NCI-H128 (cell line): ENCODE data around the gene ARHGAP27.
A peak's percentile ranks its signal among the peaks of the same experiment; 100 is the strongest.

Experiments used
- DNase-seq: peaks from one replicate; lab custom pipeline; 2025; ENCODE audit not compliant: unreplicated experiment; lab: John Stamatoyannopoulos, UW

The ARHGAP27 gene

DNA sequence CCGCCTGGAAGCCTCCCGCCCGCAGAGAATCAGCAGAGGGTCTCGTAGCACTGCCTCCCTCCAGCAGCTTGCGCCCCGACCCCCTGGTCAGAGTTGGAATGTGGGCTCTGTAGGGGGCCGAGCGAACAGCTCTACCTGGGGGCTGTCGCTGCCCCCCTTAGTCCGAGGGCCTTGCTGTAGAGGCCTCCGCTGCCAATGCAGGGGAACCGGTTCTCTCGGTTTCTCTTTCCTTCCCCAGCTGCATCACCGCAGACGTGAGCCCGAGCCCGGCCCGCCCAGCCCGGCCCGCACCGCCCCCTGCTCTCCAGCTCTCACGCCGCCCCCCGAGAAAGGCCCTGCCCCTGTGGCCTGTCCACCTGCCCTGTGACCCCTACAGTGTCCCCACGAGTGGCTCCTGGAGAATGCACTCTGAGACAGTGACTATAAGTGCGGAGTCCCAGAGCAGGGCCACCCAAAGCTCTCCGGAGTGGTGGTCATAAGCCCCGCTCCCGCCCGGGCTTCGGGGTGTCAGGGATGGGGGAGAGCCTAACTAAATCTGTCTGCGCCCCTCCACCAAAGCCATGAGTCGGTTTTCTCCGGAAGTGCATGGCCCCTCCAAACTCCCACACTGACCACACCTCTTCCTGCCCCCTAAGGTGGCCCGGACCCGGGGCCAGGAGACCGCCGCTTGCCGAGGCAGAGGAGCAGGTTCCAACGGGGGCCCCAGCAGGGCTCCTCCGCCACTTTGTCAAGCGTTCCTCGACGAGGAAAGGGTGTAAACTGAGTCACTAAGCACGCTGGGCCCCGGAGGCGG is 1.7 kb downstream of the ARHGAP27 start:
- no peak for DNase-seq

DNA sequence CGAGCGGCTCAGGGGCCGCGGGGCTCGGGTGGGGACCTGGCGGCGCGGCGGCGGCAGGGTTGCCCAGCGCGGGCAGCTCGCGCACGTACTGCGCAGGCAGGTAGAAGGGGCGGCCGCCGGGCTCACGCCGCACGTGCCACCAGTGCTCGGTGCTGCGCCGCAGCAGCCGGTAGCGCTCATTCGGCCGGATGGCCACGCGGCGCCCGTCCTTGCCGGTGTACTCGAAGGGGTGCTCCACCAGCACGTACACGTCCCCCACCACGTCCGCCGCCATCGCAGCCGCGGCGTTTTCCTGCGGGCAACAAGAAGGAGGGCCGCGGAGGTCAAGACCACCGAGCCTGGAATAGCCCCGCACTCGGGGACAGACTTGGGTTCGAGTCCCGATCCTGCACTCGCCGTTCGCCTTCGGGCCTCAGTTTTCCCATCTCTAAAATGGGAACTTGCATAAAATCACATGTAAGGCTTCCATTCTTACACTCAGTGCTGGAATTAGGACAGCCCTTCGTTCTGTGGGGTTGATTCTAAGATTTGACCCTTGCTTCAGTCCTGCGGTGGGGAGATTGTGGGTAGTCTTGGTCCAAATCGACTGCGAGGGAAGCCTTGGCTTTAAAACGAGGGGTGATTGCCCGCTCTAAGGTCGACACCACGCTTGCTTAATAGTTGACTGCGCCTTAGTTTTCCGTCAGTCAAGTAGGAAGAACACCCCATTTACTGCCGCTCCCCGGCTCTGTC is 2.5 kb downstream of the ARHGAP27 start:
- no peak for DNase-seq

DNA sequence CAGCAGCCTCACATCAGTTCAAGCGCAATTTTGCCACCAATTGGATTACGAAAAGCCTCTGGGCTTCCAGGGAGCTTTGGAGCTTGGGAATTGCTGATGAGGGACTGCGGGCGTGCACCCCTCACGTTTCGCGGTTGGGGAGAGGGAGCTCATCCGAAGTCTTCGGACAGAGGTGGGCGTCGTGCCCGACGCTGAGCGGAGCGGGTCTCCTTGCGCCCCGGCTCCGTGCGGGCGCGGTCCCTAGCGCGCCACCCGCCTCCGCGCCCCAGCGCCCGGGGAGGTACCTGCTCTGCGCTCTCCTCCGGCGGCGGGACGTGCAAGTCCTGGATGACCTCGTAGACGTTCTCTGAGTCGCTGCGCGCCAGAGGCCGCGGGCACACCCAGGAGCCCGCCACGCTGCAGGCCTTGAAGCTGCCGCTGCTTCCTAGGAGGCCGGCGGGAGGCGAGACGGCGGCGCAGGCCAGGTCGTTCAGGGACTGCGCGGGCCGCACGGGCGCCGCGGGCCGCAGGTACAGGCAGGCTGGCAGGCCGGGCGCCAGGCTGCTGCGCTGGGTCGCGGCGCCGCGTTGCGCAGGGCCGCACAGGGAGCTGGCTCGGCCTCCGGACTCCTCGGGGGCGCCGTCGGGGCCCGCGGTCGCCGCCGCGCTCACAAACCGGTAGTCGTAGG is 3.2 kb downstream of the ARHGAP27 start:
- no peak for DNase-seq

DNA sequence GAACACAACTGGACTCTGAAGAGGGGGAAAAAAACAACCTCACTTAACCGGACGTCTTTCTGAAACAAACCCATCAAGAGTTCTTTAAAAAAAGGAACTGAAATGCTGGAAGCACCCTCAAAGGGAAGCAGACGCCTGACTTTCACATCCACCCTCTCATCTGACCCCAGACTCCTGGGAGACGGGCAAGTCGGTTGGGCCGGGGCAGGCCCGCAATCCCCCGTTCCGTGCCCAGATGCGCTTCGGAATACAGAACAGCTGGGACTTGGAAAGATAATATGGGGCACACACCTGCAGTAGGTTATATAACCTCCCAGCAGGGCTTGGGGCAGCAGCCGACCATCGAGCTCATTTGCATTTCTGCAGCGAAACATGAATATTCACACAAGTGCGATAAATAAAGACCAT is 3.7 kb downstream of the ARHGAP27 start:
- no peak for DNase-seq

DNA sequence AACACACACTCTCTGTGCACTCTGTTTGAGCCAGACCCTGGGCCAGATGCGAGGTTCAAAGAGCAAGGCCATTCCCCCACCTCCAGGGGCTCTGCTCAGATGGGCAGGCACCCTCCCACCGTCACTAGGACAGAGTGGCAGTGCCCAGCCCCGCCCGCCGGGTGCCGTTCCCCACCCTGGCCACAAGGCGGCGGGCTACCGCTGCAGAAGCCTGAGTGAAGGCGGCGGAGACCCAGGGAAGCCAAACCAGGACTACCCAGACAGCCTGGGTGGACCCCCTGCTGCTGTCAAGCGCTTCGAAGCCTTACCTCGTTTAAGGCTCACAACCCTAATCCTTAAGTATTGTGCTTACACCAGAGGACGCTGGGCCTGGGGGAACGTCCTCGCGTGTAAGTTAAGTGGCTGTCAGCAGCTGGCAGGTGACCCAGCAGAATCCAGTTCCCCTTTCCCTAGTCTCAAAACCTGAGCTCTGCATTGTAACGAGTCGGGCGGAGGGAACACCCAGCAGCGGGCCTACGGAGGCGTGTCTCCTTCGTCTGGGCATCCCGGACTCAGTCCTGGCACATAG is 4.5 kb downstream of the ARHGAP27 start:
- DNase-seq: peak; percentile 61

DNA sequence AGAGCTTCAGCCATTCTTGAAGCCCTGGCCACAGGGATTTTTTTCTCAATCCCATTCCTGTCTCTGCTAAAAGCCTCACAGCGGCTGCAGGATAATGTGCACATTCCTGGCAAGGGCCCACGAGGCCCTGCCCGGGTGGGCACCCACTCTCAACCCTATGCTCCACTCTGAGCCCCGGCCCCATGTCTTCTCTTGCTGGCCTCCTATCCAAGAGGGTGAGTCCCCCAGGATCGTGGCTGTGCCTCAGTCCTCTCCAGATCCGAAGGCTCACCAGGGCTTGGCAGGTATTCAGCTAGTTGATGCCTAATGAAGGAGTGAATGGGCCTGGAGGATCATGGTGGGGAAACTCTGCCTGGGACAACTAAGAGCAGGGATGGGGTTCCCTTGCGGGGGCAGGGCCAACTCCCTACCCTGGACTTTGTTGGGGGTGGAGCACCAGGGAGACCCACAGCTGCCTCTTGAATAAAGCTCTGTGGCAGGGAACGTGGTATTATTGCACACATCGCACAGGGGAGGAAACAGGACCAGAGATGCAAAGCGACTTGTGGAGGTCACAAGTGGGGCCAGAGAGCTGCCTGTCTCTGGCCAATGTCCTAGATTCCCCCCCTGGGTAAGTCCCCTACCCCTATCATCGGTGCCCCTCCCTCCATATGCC is 5.4 kb downstream of the ARHGAP27 start:
- DNase-seq: no peak

DNA sequence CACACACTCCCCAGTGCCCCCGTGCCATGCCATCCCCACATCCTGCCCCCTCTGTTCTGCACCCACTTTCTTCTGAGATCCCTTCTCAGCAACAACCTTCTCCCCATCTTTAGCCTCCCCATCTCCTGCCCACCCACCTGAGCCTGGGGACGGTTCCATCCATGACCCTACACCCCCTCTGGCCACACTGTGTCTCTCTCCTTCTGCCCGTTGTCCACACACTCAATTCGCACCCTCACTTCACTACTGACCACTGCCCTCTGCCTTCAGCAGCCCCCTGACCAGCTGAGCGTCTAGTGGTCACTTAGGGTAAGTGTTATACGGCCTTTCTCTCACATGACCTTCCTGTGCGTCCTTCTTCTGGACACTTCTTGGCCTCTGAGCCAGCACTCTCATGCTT is 6.1 kb downstream of the ARHGAP27 start:
- DNase-seq: no peak

DNA sequence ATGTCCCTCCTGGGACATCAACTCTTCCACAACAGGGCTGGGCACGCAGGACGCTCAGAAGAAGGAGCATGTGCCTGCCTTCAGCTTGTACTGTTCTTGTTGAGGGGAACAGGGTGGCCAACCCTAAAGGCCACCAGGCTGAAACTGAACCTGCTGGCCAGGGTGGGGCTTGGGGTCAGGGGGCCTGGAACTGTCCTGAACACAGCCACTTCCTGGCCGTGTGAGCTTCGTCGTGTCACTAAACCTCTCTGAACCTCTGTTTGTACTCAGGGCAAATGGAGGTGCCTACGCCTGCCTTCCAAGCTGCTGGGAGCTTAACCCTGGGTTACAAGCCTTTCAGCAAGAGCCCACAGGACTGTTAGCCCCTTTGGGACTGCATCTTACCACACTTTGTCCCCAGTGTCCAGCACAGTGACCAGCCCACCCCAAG is 6.7 kb downstream of the ARHGAP27 start:
- no peak for DNase-seq

DNA sequence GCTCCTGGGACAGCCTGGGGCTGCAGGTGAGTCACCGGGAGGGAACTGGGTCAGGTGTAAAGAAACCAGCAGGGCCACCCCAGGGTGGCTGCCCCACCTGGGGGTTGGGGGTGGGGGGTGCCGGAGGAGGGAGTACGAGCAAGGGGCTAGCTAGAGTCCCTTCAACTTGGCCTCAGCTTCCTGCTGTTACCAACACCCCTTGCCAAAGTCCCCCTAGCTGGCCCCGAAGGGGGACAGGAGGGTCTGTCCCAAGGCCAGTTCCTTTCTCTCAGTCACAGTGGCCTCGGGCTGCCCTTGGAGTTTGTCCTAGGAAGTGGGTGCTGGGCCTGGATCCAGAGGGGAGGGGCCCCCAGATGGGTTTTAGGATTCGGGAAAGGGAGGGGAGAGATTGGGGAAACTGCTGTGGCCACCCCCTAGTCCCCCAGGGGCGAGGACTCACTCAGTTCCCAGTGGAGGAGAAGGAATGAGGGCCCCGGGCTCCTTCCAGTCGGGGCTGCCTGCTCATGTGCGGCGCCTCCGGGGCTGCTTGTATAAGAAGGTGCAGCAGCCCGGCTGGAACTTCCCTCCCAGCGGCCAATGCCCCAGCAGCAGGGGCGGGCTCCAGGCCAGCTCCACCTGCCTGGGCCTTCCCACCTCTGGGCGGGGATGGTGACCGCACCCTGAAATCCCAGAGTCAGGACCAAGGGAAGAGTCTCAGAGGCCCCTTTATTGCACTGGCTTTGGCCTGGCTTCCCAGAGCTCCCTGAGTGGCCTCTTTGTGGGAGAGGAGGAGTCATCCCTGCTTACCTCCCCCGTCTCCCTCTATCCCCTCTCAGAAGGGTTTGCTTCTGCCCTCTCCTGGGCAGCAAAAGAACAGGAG is 7.3 kb downstream of the ARHGAP27 start:
- no peak for DNase-seq

DNA sequence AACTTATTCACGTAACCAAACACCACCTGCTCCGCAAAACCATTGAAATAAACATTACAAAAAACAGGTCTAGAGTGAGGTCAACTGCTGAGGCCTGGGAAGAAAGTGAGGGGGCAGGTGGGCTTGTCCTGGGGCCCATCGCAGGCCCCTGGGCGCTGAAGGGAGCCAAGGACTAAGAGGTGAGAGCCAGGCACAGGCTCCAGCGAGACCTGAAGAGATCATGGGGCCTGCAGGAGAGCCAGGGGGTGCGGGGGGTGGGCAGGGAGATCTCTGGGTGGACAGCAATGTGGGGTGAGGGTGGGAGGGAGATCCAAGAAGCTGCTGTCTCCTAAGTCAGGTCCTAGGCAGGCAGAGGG is 7.9 kb downstream of the ARHGAP27 start:
- no peak for DNase-seq

DNA sequence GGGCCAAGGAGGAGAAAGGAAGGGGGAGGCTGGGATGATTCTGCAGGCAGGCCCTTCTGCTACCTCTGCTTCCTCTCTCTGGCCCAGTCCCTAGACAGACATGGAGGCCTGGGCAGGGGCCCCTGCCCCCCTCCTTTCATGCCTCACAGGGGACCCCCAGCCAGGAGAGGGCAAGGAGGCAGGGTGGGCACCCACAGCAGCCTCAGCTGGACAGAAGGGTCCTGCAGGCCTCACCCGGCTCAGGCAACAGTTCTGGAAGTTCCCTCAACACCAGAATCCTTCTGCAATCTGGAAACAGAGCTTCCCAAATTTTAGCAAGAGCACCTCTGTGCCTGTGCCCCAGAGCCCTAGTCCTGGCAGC is 8.7 kb downstream of the ARHGAP27 start:
- no peak for DNase-seq

DNA sequence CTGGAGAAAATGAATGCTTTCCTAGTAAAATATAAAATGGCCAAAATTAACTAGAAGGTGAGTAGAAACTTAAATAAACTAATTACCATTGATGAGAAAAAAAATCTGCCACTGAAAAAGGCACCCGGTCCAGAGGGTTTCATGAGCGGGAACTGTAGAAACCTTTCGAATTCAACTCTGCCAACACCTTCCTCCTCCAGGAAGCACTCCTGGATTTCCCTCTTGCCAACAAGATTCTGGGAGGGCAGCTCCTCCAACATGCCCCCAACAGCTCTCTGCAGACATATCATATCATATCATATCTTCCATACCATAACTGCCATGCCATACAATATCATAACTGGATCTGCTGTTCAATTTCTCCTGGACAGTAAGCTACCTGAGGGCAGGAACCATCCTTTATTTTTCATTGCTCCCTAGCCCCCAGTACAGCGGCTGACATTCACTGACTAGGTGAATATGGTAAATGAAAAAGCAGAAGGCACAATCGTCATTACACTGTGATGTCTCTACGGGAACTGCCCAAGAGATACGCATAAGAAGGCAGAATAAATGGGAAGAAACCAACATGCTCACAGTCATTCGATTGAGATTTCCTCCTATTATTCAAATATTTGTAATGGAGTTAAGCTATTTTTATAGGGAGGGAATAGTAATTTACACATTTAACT is 9.2 kb downstream of the ARHGAP27 start:
- no peak for DNase-seq

DNA sequence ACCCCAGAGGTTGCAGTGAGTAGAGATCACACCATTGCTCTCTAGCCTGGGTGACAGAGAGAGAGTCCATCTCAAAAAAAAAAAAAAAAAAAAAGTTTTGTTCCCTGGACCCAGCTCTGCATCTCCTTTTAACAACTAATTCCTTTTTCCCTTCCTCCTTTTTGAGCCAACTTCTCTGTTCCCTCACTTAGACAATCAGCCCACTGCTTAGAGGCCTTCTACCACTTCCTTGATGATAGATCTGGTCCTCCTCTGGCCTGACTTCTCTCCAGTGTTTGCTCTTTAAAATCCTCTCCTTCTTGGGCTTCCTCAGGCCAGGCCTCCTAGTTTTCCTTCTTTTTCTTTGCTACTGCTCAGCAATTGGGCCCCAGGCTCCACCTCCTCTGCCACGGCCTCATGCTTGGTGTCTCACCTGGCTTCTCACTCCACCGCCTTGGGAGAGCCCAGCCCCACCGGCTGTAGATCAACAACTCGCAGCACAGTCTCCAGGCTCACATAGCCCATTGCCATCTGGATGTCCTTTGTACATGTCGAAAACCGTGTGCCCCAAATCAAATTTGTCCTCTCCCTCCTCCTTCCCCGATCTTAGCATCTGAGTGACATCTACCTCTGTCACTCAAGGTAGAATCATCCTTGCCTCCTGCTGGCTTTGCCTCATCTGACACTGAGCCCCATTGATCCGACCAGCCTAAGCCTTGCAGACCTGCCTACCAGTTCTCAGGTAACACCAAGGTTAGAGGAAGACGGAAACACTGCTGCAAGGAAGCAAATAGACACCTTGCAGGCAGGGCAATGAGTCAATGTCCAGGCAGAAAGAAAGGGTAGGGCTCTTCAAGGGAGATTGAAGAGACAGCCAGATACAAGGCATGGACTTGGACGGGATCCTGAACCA is 17.4 kb downstream of the ARHGAP27 start:
- DNase-seq: no peak

DNA sequence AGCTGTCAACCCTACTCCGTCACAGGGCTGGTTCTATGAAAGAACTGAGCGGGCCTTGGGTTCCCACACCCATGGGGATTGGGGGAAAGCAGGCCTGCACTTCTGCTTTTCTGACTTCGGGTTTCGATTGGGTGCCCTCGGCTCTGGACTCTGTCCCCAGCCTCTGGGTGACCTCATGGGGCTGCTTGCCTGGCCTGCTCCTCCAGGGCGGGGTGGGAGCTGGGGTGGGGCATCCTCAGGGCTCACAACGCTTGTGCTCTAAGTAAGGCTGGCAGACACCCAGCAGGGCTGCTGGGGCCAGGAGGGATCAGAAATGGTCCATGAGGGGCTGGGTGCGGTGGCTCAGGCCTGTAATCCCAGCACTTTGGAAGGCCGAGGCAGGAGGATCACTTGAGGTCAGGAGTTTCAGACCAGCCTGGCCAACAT is 19.2 kb downstream of the ARHGAP27 start:
- no peak for DNase-seq

DNA sequence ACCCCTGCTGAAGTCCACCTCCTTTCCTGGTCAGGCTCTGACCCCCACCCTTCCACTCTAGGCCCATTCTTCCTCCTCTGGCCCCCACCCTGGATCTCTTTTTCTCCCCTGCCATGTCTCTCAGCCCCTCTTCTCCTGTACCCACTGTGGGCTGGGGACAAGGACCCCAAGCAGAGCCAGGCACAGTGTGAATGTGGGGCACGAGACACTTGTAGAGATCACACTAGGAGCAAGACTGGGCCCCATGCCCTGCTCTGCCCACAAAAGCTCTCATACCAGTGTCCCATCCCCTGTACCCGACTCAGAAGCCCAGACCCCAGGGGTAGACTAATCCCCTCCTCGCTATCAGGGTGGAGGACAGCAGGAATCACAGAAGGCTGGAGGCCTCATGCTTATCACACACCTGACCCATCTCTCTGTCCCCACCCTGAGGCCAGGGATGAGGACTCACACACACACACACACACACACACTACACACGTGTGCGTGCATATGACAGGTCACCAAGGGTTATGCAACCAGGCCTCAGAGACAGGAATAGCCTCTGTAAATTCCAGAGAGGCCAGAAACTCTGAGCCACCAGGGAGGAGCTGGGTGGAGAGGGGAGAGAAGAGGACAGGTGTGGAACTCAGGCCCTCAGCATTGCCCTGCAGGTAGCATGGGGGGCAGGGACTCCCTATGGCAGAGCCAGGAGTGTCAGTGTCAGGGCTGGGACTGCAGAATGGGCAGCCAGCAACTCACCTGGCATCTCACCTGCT is 21.1 kb downstream of the ARHGAP27 start:
- DNase-seq: no peak

DNA sequence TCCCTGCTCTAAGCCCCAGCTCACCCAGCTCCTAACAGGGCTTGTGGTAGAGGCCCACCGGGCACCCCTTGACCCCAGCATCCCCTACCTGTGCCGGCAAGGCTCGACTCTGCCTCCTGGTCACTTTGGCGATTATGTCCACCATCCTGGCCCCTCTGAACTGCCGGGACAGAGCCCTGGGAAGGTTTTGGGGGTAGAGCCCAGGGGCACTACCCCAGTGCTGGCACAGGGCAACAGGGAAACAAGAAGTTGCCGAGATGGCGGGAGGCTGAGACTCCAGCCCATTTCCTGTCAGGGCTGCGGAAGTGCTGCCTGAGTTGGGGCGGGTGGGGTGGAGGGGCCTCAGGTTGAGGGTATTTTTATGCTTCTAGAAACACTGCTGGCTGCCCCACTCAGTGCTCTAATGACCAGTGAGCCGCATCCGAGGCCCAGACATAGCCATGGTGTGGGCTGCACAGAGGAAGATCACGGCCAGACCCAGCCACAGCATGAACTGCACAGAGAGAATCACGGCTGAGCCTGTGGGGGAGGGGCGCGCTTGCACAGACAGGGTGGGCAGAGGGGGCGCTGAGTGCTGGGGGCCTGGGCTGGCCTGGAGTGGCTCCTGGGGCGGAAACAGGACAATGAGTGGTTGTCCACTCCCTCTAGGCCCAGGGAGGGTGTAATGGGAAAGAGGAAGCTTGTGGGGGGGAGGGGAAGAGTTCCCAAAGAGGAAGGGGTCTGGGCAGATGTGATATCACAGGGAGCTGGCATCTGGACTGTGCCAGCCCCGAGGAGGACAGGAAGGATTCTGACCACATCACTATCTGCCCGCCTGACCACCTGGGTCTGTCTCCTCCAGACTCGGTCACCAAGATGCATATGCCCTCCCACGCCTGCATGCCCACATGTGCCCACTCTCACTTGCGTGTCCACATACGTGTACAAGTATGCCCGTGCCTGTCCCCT is 22.3 kb downstream of the ARHGAP27 start:
- no peak for DNase-seq

DNA sequence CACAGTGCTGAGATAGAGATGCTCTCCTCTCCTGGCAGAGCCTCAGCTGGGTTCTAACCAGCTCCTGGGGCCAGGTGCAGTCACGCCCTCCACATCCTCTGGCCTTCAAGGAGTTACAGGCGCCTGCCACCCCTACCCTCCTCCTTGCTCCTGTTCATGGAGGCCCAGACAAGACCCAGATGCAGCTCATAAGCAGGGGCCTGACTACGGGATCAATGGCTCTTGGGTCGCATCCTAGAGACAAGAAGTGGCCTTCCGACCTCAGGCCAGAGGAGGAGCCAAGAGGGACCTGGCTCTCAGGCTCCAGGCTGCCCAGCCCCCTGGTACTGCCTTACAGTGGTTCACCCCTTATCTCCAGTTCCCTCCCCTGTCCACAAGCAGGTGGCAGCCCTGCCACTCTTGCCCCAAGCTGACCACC is 23.0 kb downstream of the ARHGAP27 start:
- no peak for DNase-seq
